Renal pelvis (tissue), 4 donors: ENCODE measurements around the gene TTLL10. TPM values are rescaled to one million over a fixed set of nuclear protein-coding genes. Genes with fewer than 3 reads are reported as not detected.

Source experiments
- DNase-seq: peaks from one replicate; pipeline ENCODE4 v3.0.0-alpha.2; 2013
- polyA plus RNA-seq, 3 donors: library from polyadenylated mRNA; unstranded; fragments of 120-200 nt; gene quantifications; one replicate each; pipeline ENCODE4 v1.2.1, GENCODE V29; 2013; ENCODE audit not compliant: insufficient read length in 3 of 3

Gene TTLL10
- polyA plus RNA-seq, 3 donors: 0.94 to 1.1 (median 1.1) TPM

GRCh38 chr1:1203561-1204424 is 30.1 kb downstream of the TTLL10 start:
- DNase-seq: no peak

- DNase-seq: no peak
Observed at GRCh38 chr1:1204425-1204920, 30.8 kb downstream of the TTLL10 start.

GRCh38 chr1:1204998-1205768 is 31.5 kb downstream of the TTLL10 start:
- DNase-seq: no peak

GRCh38 chr1:1205769-1206375 is 32.2 kb downstream of the TTLL10 start:
- no peak for DNase-seq

- DNase-seq: no peak
Observed at GRCh38 chr1:1206376-1206965, 32.8 kb downstream of the TTLL10 start, which contains the start of gene TNFRSF18. TSS of gene TNFRSF18 (minus strand) at chr1:1206592. CDS start at chr1:1206571, 21 bp downstream.

- no peak for DNase-seq
Observed at GRCh38 chr1:1206966-1207531, 33.4 kb downstream of the TTLL10 start.

GRCh38 chr1:1207571-1207892 is 33.9 kb downstream of the TTLL10 start:
- no peak for DNase-seq

- DNase-seq: no peak
Observed at GRCh38 chr1:1208713-1209433, 35.2 kb downstream of the TTLL10 start.

GRCh38 chr1:1210726-1211540 is 37.3 kb downstream of the TTLL10 start:
- no peak for DNase-seq

- DNase-seq: no peak
Observed at GRCh38 chr1:1211541-1212441, 38.1 kb downstream of the TTLL10 start.

GRCh38 chr1:1212780-1213344 is 39.2 kb downstream of the TTLL10 start:
- no peak for DNase-seq

GRCh38 chr1:1213345-1214265 is 39.9 kb downstream of the TTLL10 start, which contains the start of gene TNFRSF4:
TSS of gene TNFRSF4 (minus strand) at chr1:1214153. CDS start at chr1:1214127, 26 bp downstream.
- no peak for DNase-seq

GRCh38 chr1:1215080-1215676 is 41.5 kb downstream of the TTLL10 start:
- DNase-seq: no peak

GRCh38 chr1:1215881-1216605 is 42.4 kb downstream of the TTLL10 start:
- DNase-seq: no peak

- no peak for DNase-seq
Observed at GRCh38 chr1:1216770-1217620, 43.3 kb downstream of the TTLL10 start.
